Right lobe of liver (tissue), 4 donors: ENCODE results near the gene GRK1.

Experiments
- CTCF ChIP-seq, 4 donors: fragments of 200-600 bp in 3 of 4; fragments of 450-650 bp in 1 of 4; IDR thresholded peaks; one replicate each; pipeline versions ENCODE4 v1.5.1 to v1.8.0; 2016 to 2022; ENCODE audit warnings: antibody characterized with exemption in 4 of 4, mild to moderate bottlenecking in 2 of 4
- POLR2A ChIP-seq: fragments of 450-650 bp; IDR thresholded peaks from one replicate; pipeline ENCODE4 v1.6.1; 2017; ENCODE audit warnings: antibody characterized with exemption, mild to moderate bottlenecking
- donor health status: DM: no; HTN: no; CAD: no.
- donor health status: DM: no; HTN: no; CAD: no.
- donor health status: DM: no; HTN: yes; CAD: no.

GRCh38 chr13:113763961-113764792 lies 97.2 kb downstream of the GRK1 start:
- TF ChIP-seq CTCF (IDR thresholded peaks at IDR 0.05) (no peak), POLR2A (no peak)
